NCI-H82 treated with DMSO at 0.1 percent for 48 hours (cell line): ENCODE data around the gene ANKS4B.
A peak's percentile ranks its signal among the peaks of the same experiment; 100 is the strongest.
"Not testable (repeated sequence)": the region's sequence is repeated elsewhere in the genome, so short reads cannot be mapped to it uniquely, and the experiment has no call there.

Experiments used
- DNase-seq: peaks from one replicate; lab custom pipeline; 2025; ENCODE audit not compliant: unreplicated experiment; lab: John Stamatoyannopoulos, UW

The ANKS4B gene, protein sequence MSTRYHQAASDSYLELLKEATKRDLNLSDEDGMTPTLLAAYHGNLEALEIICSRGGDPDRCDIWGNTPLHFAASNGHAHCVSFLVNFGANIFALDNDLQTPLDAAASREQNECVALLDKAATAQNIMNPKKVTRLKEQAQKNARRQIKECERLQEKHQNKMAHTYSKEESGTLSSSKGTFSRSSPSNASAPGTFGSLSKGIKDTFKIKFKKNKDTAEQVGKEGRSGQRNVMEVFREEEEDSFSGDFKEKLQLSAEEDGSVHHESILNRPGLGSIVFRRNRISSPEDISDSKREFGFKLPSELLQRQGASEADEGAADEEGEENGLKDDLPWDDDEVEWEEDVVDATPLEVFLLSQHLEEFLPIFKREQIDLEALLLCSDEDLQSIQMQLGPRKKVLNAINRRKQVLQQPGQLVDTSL

DNA sequence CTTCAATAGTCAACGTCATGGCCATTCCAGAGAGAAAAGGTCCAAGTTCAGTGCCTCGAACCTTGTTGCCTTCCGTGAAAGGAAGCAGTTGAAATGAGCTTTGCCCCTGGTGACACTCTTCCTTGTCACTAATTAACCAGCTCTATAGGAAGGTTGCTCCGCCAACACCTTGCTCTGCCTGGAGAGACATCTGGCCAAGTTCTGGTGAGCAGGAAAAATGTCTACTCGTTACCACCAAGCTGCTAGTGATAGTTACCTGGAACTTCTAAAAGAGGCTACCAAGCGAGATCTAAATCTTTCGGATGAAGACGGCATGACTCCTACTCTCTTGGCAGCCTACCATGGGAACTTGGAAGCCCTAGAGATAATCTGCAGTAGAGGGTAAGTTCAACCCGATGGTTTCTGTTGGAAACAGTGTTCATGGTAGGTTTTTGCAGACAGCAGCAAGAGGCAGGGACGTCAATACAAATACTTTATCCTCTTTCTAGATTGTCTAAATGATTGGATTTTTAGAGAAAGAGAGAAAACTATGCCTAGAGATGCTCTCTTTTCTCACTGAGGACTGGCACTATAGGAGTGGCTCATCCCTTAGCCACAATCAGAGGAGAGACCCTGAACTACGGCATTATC is at the start of gene ANKS4B:
TSS of gene ANKS4B (plus strand) at position 179 of the 630 bp plus-strand sequence. CDS start at position 218, 39 bp downstream.
- DNase-seq = no peak

DNA sequence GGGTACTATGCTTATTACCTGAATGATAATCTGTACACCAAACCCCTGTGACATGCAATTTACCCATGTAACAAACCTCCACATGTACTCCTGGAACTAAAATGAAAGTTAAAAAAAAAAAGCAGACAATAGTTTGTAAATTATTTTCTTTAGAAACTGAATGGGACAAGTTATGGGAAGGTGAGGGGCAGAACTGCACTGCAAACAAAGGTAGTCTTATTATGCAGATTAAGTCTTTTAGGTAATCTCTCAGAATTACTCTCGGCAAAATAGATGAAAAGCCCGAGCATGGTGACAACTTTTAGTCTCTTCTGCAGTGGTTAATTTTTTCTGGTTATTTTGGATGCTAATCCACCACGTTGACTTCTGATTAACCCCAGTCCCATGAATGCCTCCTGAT is 49.5 kb upstream of the ANKS4B start:
- DNase-seq = no peak

DNA sequence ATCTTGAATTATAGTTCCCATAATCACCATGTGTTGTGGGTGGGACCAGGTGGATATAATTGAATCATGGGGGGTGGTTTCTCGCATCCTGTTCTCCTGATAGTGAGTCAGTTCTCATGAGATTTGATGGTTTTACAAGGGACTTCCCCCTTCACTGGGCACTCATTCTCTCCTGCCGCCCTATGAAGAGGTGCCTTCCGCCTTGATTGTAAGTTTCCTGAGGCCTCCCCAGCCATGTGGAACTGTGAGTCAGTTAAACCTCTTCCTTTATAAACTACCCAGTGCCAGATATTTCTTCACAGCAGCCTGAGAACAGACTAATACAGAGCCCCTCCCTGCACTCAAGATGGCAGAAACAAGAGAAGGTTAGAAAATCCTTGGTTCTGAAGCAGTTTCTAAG is 48.7 kb upstream of the ANKS4B start:
- DNase-seq = no peak

DNA sequence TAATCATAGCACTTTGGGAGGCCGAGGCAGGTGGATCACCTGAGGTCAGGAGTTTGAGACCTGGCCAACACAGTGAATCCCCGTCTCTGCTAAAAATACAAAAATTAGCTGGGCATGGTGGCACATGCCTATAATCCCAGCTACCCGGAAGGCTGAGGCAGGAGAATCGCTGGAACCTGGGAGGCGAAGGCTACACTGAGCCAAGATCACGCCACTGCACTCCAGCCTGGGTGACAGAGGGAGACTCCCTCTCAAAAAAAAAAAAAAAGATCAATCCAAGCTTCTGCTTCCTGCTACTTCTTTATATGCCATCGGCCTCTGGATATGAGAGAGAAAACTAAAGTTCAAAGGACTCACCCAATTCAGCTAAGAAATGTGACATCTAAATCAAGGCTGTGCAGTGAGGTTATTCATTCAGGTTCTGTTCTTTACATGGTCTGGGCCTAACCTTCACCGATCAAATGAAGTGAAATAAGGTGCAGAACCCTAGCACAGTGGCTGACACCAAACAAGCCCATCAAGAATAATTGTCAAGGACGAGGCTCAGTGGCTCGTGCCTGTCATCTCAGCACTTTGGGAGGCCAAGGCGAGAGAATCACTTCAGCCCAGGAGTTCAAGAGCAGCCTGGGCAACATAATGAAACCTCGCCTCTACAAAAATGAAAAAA is 47.7 kb upstream of the ANKS4B start:
- DNase-seq = no peak

DNA sequence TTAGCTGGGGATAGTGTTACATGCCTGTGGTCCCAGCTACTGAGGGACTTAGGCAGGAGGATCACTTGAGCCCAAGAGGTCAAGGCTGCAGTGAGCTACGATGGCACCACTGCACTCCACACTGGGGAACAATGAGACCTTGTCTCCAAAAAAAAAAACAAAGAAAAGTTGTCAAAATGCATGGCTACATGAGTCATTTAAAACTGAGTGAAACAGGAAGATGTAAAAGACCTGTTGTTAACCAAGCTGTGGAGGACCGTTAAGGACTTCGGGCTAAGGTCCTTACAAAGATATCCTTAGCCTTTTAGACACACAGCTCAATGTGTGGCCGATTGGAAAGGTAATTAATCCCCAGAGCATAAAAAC is 47.2 kb upstream of the ANKS4B start:
- no peak for DNase-seq

DNA sequence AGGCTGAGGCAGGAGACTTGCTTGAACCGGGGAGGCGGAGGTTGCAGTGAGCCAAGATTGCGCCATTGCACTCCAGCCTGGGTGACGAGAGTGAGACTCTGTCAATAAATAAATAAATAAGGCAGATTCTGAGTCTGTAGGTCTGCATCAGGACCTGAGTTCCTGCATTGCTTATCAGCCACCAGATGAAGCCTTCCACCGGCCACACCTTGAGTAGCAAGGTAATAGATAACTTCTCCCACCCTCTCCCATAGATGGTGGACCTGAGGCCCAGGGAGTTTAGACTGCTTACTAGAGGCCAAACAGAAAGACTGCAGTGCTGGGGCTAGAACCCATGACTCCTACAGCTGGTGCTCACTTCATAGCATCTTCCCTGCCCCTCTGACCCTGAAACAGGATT is 44.2 kb upstream of the ANKS4B start:
- DNase-seq = no peak

DNA sequence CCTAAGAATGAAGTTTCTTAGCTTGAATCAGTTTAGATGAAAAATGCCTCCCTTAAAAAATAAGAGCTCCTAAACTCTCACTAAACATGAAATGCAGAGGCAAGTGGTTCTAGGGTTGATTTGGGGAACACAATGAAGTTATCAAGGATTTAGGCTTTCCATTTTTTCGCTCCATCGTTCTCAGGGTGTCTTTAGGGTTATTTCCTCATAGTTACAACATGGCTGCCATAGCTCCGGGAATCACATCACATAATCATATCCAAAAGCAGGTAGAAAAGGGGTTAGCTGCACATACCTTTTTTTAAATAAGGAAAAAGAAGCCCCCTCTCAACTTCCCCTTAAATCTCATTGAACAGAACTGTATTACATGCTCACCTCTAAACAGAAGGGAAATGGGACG is 43.5 kb upstream of the ANKS4B start:
- no peak for DNase-seq

DNA sequence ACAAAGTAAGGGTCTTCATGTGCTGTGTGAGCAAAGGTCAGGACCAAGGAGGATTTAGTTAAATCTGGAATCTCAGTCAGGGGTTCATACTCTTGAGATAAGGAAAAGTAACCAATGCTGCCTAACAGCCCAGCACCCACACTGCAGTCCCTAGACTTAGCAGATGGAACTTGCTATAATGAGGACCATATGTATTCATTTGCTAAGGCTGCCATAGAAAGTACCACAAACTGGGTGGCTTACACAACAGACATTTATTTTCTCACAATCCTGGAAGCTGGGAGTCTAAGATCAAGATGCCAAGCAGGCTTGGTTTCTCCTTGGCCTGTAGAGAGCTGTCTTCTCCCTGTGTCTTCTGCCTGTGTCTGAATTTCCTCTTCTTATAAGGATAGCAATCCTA is 42.9 kb upstream of the ANKS4B start:
- peak; percentile 73 for DNase-seq

DNA sequence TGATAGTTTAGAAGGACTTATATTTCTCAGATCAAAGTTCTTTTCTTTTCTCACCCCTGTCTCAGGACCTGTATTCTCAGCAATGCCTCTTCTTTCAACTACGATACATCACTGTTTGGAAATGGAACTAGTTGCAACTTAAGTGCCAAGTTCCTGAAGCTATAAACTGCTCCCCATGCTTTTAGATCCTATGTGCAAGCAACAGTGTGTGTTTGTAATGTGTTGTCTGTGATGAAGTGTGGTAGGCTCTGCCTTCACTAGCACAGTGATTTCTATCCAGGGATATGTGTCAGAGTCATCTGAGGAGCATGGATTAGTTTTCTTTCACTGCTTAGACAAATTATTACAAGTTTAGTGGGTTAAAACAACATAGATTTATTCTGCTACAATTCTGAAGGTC is 40.5 kb upstream of the ANKS4B start:
- no peak for DNase-seq

DNA sequence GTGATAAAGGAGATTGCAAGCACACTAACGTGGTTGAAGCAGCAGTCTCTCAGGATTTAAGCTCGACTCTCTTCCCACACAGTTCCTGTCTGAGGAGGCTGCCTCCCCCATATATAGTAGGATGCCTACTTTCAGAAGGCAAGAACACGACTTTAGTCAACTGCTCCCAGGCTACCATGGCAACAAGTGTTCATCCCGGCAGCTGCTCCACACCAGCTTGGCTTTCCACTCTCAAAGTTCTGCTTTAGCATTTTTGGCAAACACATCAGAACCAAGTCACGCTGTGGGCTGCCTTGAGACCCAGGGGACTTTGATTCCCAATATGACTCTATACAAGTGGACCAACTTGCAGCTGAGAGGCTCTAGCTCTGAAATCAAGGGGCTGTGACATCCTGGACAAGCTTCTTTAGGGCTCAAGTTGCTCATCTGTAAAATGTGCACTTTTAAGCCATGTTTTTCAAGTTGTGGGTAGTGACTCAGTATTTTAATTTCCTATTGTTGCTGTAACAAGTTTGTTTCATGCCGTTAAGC is 38.7 kb upstream of the ANKS4B start:
- DNase-seq = no peak

DNA sequence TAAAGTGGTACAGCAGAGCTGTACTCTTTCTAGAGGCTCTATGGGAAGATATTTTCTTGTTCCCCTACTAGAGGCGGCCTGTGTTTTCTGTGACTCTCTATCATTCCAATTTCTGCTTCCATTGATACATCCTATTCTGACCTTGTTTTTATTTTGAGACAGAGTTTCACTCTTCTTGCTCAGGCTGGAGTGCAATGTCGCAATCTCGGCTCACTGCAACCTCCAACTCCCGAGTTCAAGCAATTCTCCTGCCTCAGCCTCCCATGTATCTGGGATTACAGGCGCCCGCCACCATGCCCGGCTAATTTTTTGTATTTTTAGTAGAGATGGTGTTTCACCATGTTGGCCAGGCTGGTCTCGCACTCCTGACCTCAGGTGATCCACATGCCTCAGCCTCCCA is 38.2 kb upstream of the ANKS4B start:
- not testable (repeated sequence) for DNase-seq

DNA sequence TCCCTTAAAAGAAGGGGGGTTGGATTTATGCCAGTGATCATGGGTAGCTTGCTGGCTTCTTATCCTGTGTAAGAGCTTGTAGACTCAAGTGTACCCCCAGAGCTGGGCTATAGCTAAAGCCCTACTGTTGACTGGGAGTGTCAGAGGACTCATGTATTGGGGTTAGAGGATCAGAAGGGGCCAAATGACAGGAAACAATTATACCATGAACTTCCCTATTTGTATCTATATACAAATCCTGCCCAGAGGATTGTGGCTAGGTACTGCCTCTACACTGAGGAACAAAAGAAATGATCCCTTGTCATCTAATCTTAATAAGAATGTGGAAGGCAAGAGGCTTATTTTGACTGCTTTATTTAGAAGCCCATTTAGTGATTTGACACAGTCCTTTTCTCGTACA is 36.4 kb upstream of the ANKS4B start:
- DNase-seq = no peak

DNA sequence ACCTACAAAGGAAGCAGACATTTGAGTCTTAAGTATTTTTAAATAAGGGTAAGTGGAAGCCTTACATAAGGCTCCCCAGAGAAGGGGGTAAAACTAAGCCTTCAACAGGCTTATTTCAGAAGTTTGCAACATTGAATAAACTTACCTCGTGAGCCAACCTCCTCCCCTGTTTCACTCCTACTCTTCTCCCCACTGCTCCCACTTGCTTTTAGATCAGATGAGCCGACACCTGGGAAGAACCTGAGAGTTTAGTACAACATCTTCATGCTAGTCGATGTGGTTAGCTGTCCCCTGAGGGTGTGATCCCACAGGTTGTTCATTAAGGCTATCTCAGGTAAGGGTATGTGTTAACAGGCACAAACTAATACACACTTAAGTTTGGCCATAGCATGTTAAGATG is 35.9 kb upstream of the ANKS4B start:
- DNase-seq = no peak

DNA sequence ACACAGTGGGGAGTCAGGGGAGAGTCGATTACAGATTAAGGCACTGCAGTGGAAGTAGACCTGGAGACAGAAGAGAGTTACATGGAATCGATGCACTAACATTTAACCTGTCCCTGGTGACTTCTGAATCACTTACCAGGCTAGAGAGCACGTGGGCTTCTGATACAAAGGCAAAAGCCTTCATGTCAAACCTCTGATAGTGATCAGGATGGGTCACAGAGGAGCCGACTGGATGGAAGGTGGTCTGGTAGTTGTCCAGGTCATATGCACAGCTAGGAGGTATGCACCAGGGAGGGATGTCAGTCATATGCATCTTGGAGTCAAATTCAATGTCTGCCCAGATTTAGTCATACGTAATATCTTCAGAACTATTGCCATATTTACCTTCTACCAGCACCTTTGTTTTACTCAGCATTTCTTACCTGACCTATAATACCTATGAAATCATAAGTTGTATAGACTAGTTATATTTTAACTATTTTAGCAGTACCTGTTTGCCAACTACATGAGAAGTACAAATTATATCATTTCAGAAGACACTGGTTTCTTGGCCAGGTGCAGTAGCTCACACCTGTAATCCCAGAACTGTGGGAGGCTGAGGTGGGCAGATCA is 33.8 kb upstream of the ANKS4B start:
- DNase-seq = no peak

DNA sequence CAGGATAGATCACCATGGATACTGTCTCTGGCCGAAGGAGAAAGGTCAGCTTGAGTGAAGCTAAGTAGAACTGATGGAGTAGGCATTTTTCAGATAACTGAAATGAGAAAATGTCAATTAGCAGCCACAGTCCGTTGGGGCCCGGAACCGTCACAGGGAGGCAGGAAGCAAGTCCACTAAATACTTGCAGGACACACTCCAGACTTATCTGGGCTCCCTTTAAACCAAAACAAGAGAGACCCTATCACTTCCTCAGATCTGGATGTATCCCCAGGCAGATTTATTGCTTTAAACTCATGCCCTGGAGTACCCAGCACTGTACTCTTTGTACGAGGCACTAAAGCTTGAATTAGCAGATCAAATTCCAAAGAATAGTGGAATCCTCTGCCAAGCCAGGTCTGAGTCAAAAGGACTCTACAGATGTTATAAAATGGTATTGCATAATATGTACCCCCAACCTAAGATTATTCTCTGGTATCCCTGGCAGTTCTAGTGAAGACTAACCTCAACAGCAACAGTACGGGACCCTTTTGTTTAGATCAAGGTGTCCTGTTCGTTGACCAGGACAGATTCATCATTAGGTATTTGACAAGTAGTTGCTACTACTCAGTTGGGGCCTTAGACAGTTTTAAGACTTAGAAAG is 30.2 kb upstream of the ANKS4B start:
- DNase-seq = no peak

DNA sequence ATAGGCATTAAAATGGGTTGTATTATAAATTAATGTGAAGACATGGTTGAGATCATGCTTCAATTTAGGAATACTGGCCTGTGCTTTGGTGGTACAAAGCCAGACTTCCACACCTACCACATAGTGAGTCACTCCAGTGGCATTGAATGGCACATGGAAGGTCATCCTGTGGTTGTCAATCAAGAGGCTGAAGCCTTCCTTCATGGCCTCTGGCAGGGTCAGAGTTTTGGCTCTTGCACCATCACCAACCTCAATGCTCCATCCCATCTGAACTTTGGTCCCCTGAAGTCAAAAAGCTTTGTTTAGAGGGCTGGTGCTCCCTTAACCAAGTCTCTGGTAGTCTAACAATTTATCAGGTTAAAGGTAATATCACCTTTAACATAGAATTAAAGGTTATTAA is 28.2 kb upstream of the ANKS4B start:
- DNase-seq = no peak

DNA sequence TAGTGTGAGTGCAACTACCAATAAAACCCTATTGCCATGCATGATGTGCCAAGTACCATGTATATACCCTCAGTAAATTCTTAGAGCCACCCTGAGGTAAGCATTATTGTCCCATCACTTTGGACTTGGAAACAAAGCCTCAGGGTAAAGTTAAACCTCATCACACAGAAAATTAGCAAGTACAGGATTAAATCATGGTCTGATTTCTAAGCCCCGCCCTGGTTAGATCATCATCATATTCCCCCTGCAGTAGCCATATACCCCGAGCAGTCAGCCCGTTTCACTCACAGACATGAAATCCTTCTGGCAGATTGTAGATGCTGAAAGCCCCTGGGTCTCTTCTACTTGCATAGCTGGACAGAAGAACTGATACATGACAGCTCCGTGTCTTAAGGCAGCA is 26.9 kb upstream of the ANKS4B start:
- no peak for DNase-seq

DNA sequence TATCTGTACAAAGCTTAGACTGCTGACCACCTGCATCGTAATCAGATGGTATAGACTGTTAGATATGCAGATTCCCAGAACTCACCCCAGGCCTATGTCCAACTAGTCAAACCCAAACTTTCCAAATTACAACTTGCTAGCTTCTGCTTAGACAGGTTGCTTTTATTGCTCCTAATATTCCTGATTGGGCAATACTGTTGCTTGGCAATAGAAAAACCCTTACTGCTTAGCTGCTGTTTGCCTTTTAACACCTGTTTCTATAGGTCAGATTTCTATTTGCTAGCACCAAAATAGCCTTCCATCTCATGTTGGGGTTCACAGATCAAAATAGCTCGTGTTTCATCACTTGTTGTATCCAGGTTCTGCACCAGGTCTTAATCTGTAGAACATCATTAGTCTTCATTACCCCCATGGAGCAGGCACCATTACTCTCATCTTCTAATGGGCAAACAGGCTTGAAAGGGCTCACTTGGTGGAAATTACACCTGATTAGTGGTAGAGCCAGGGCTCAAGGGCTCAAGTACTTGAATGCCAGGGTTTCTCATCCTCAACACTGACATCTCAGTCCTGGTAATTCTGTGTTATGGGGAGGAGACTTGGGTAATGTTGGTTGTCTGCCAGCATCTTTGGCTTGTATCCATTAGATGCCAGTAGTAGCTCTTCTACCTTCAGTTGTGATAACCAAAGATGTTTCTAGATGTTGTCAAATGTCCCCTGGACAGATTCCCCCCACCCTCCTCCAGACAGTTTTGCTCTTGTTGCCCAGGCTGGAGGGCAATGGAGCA is 24.9 kb upstream of the ANKS4B start:
- no peak for DNase-seq

DNA sequence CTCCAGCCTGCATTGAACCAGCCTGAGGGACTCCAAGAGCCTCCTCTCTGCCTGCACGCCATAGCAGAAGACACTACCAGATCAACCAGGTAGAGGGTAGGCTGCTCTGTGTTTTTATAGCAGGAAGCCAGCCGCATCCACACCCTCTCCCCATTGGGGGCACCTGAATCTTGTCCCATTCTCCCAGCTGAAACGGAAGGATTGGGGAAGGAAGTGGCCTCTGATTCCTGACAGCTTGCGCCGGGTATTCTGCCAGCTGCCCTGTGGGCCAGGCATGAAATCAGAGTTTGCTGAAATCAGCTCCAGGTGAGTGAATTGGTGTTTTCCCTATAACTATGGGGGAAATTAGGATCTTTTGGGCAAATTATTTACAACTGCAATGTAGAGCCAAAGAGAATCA is 22.0 kb upstream of the ANKS4B start, which contains the start of gene ZP2:
TSS of gene ZP2 (minus strand) at position 89 of the 400 bp plus-strand sequence. CDS start at position 62, 27 bp downstream.
- no peak for DNase-seq

DNA sequence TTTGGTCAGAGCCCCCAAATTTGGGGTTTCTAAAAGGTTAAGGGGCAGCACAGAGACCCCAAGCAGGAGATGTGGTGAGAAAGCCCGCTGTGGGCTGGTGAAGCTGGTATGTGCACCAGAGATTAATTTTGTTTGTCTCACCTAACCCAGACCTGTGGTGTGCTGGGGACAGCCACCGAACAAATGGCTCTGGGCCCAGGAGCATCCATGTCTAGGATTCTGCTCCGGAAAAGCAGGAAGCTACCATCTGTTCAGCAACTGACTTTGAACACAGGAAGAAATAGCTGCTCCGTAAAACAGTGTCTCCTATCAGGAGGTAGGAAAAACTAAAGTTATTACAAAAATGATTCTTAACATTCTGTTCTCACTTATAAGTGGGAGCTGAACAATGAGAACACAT is 19.4 kb upstream of the ANKS4B start:
- no peak for DNase-seq
